Gastroesophageal sphincter (tissue), 4 donors: ENCODE results near the gene ATP1A2. TPM values are rescaled to one million over a fixed set of nuclear protein-coding genes. Genes with fewer than 3 reads are reported as not detected.

ENCODE experiments used
- ATAC-seq: fragments of 150-250 bp; one replicate; pipeline ENCODE4 v1.9.1; 2016; ENCODE audit warnings: mild to moderate bottlenecking, moderate library complexity
- H3K27ac ChIP-seq, 4 donors: fragments of 200-600 bp; sonication (generic) in 3 of 4; 1 replicate in 3 of 4; 2 replicates in 1 of 4; pipeline ENCODE4 v1.5.1; 2016 to 2019
- H3K27me3 ChIP-seq: fragments of 200-600 bp; sonication (generic); one replicate; pipeline ENCODE4 v1.5.1; 2019
- H3K36me3 ChIP-seq, 2 donors: fragments of 200-600 bp; sonication (generic); one replicate each; pipeline ENCODE4 v1.5.1; 2019; ENCODE audit warnings: control low read depth in 1 of 2
- H3K4me1 ChIP-seq, 3 donors: fragments of 200-600 bp; sonication (generic); 1 replicate in 2 of 3; 2 replicates in 1 of 3; pipeline ENCODE4 v1.5.1; 2016 to 2019; ENCODE audit warnings: control low read depth in 2 of 3
- H3K4me3 ChIP-seq, 2 donors: fragments of 200-600 bp; sonication (generic); one replicate each; pipeline ENCODE4 v1.5.1; 2019; ENCODE audit warnings: mild to moderate bottlenecking in 1 of 2, moderate library complexity in 1 of 2
- H3K9me3 ChIP-seq, 3 donors: fragments of 200-600 bp; sonication (generic); one replicate each; pipeline ENCODE4 v1.5.1; 2017 to 2019; ENCODE audit warnings: control low read depth in 2 of 3
- EP300 ChIP-seq: sonication (generic); formaldehyde crosslinking; IDR thresholded peaks from one replicate; pipeline ENCODE4 v1.6.1; 2017; ENCODE audit warnings: antibody characterized with exemption, mild to moderate bottlenecking
- POLR2A ChIP-seq, 2 donors: fragments of 450-650 bp; IDR thresholded peaks; one replicate each; pipeline ENCODE4 v1.6.1; 2017; ENCODE audit warnings: antibody characterized with exemption in 2 of 2, mild to moderate bottlenecking in 2 of 2, moderate library complexity in 1 of 2
- POLR2AphosphoS5 ChIP-seq: sonication (generic); formaldehyde crosslinking; IDR thresholded peaks from one replicate; pipeline ENCODE4 v1.6.1; 2017; ENCODE audit warnings: antibody characterized with exemption
- WGBS, 2 donors: methylation state at CpG; one replicate each; pipeline ENCODE4 v1.1.5; 2018; ENCODE audit warnings: low coverage in 1 of 2; 5-methylcytosine and 5-hydroxymethylcytosine counted together
- total RNA-seq, 4 donors: library from RNA; depleted of rRNA; stranded (reverse); fragments of >200 nt; gene quantifications; one replicate each; pipeline ENCODE4 v1.1.0, GENCODE V29; 2016
- TF ChIP-seq, protein P1 (sequence below), 4 experiments: fragments of 200-600 bp in 2 of 4; fragments of 450-650 bp in 2 of 4; sonication (generic) in 1 of 4; IDR thresholded peaks; one replicate each; pipeline ENCODE4 v1.5.1; 2017 to 2019; ENCODE audit warnings: antibody characterized with exemption in 4 of 4, mild to moderate bottlenecking in 2 of 4, moderate library complexity in 2 of 4

The ATP1A2 gene
- total RNA-seq, 4 donors from 2014 or later = 100 to 348 (median 142) TPM

DNA sequence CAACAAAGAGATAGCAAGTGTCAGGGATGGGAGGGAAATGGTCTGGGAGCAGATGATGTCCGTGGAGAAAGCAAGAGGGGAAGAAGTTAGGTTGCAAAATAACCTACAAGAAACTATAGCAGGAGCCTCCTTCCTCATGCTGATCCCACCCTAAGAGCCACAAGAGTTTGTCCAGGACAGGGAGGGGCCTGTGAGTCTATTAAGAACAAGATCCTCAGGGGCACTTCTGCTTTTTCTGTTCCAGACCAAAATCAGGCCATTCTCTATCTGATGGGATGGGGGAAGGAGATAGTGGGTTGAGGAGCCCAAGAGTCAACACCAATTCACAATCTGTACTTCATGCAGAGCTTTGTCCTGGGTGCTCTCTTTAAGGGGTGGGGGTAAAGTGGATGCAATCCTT lies 28.1 kb downstream of the ATP1A2 start:
- Histone ChIP-seq H3K4me3 (no peak overlapping the region), H3K27ac (no peak overlapping the region), H3K27me3 (no peaks in the 10 kb centered on the region), H3K4me1 (no peaks in the 10 kb centered on the region), H3K36me3 (peaks cover 0 to 44% of the 10 kb centered on the region in 2 donors), H3K9me3 (no peaks in the 10 kb centered on the region)
- ATAC-seq = no peak
- WGBS, 2 donors = 25% methylated on average over 1 of the region's 1 CpG; no CpG with 5 or more reads in 1 of the 2 donors
- TF ChIP-seq POLR2A (IDR thresholded peaks at IDR 0.05) (no peak), EP300 (no peak), POLR2AphosphoS5 (no peak)
- TF ChIP-seq, protein P1, sequence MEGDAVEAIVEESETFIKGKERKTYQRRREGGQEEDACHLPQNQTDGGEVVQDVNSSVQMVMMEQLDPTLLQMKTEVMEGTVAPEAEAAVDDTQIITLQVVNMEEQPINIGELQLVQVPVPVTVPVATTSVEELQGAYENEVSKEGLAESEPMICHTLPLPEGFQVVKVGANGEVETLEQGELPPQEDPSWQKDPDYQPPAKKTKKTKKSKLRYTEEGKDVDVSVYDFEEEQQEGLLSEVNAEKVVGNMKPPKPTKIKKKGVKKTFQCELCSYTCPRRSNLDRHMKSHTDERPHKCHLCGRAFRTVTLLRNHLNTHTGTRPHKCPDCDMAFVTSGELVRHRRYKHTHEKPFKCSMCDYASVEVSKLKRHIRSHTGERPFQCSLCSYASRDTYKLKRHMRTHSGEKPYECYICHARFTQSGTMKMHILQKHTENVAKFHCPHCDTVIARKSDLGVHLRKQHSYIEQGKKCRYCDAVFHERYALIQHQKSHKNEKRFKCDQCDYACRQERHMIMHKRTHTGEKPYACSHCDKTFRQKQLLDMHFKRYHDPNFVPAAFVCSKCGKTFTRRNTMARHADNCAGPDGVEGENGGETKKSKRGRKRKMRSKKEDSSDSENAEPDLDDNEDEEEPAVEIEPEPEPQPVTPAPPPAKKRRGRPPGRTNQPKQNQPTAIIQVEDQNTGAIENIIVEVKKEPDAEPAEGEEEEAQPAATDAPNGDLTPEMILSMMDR (IDR thresholded peaks at IDR 0.05) = no peak

DNA sequence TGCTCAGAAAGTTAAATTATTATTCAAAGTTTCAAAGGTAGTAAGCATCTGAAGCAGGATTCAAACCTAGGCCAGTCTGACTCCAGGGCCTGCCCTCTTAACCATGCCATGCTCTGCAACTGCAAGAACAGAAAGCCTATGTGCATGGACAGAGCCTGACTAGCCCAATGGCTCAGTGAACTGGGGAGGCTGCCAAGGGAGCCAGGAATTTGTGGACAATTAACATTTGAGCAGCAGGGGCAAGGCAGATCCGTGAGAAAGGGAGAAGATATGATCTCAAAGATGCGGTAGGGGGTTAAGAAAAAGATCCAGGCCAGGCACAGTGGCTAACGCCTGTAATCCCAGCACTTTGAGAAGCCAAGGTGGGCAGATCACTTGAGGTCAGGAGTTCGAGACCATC lies 29.4 kb downstream of the ATP1A2 start:
- Histone ChIP-seq H3K4me3 (no peak overlapping the region), H3K36me3 (peaks cover 0 to 31% of the 10 kb centered on the region in 2 donors), H3K27ac (no peak overlapping the region), H3K4me1 (peaks cover 0 to 6% (median 2%) of the 10 kb centered on the region in 3 donors), H3K9me3 (no peaks in the 10 kb centered on the region), H3K27me3 (no peaks in the 10 kb centered on the region)
- no peak for ATAC-seq
- TF ChIP-seq POLR2A (IDR thresholded peaks at IDR 0.05) (no peak), EP300 (no peak), POLR2AphosphoS5 (no peak)
- TF ChIP-seq, protein P1 (IDR thresholded peaks at IDR 0.05) = no peak
- WGBS, 2 donors = 37% methylated on average over 3 of the region's 4 CpGs; no CpG with 5 or more reads in 1 of the 2 donors

DNA sequence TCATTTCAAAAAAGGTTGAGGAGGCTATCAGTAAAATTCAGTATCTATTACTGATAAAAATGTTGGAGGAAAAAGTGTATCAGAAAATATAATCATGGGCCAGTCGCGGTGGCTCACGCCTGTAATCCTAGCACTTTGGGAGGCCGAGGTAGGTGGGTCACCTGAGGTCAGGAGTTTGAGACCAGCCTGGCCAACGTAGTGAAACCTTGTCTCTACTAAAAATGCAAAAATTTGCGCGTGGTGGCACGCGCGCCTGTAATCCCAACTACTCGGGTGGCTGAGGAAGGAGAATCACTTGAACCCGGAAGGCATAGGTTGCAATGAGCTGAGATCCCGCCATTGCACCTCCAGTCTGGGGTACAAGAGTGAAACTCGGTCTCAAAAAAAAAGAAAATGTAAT lies 30.5 kb downstream of the ATP1A2 start:
- Histone ChIP-seq H3K4me3 (no peak overlapping the region), H3K9me3 (no peaks in the 10 kb centered on the region), H3K36me3 (peaks cover 0 to 20% of the 10 kb centered on the region in 2 donors), H3K27ac (no peak overlapping the region), H3K4me1 (peaks cover 0 to 8% (median 2%) of the 10 kb centered on the region in 3 donors), H3K27me3 (no peaks in the 10 kb centered on the region)
- ATAC-seq = no peak
- TF ChIP-seq, protein P1 (IDR thresholded peaks at IDR 0.05) = no peak
- WGBS, 2 donors = 82 to 100% methylated on average over 1 to 13 of the region's 14 CpGs

DNA sequence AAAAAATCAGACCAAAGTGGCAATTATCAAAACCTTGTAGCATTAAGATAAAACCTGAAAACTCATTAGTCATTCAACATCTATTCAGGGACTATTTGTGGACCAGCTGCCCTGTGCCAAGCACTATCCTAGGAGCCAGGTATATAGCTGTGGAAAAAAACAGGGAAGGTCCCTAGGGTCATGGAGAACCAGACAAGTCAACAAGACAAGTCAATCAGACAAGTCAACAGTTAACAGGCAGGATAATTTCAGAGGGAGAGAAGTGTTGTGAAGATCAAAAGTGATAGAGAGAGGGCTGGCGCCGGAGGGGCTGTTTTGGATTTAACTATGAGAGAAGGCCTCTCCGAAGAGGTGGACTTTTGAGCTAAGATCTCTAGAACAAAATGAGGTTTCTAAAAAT lies 32.6 kb downstream of the ATP1A2 start:
- no peak overlapping the region for H3K27ac ChIP-seq
- no peak for ATAC-seq

DNA sequence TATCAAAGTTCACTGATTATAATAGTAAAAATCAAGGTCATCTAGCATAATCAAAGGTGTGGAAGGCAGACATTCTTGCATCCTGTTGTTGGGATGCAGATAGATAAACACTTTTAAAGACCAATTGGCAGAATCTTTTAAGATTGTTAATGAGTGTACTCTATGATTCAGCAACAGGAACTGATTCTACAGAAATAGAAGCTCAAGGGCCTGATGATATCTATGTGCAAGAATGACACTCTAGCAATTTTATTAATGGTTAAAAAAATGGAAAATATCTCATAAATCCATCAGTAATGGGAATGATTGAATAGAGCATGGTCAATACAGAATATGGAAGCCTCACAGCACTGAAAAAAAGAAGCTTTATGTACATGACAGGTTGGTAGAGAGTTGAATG lies 33.7 kb downstream of the ATP1A2 start:
- H3K27ac ChIP-seq = no peak overlapping the region

More for the DNA sequence above, 32.6 kb downstream of the ATP1A2 start:
- WGBS, 2 donors = 86% methylated on average over 3 of the region's 3 CpGs
- no peaks in the 10 kb centered on the region for H3K9me3 ChIP-seq
- no peaks in the 10 kb centered on the region for H3K27me3 ChIP-seq
- no peak for TF ChIP-seq EP300
- TF ChIP-seq POLR2AphosphoS5 = no peak
- TF ChIP-seq, protein P1 (IDR thresholded peaks at IDR 0.05) = no peak
- TF ChIP-seq POLR2A (IDR thresholded peaks at IDR 0.05) = no peak
- no peaks in the 10 kb centered on the region for H3K36me3 ChIP-seq
- H3K4me1 ChIP-seq = peaks cover 0 to 8% (median 2%) of the 10 kb centered on the region in 3 donors
- H3K4me3 ChIP-seq = no peak overlapping the region

More for the DNA sequence above, 33.7 kb downstream of the ATP1A2 start:
- TF ChIP-seq POLR2A (IDR thresholded peaks at IDR 0.05) (no peak), EP300 (no peak), POLR2AphosphoS5 (no peak)
- TF ChIP-seq, protein P1 (IDR thresholded peaks at IDR 0.05) = no peak
- no peak overlapping the region for H3K4me3 ChIP-seq
- ATAC-seq = no peak
- H3K36me3 ChIP-seq = no peaks in the 10 kb centered on the region
- H3K27me3 ChIP-seq = no peaks in the 10 kb centered on the region
- H3K9me3 ChIP-seq = no peaks in the 10 kb centered on the region
- H3K4me1 ChIP-seq = peaks cover 0 to 8% (median 2%) of the 10 kb centered on the region in 3 donors
